Measurements from ENCODE around the gene CYB5R3. TPM values are rescaled to one million over a fixed set of nuclear protein-coding genes. Genes with fewer than 3 reads are reported as not detected.
"Not testable (repeated sequence)": the region's sequence is repeated elsewhere in the genome, so short reads cannot be mapped to it uniquely, and the experiment has no call there.

The CYB5R3 gene
- total and polyA plus RNA-seq, 10 donors = 37.3 to 134 (median 78.1) TPM

DNA sequence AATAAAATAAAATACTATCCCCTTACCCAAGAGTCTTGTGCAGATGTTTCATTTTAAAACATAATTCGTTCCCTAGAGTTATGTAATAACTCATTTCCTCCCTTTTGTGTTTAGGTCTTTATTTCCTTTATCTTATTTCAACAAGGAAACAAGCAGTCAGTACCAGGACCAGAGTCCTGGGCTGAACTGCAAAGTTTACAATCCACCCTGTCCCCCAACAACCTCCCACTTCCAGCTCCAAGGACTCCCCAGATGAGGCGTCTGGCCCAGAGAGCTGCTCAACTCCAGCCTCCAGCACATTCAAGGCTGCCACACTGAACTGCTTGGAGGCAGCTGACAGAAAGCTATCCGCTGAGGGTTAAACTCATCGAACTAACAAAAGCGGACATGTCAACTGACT lies 39.0 kb downstream of the CYB5R3 start:
- intact Hi-C loops (cut with DNase I; ENCODE audit: low total_unique reads) = no loop called here
- peaks cover 42 to 88% (median 72%) of the 10 kb centered on the region in 6 donors for H3K4me1 ChIP-seq
- H3K9me3 ChIP-seq = no peaks in the 10 kb centered on the region
- H3K27me3 ChIP-seq (replicated peaks in 1 of 7) = no peaks in the 10 kb centered on the region
- peak overlapping the region in 6 of 8 donors; percentile 32 to 74 (median 60) for H3K27ac ChIP-seq
- DNase-seq = no peak
- no peak overlapping the region for H3K4me3 ChIP-seq
- WGBS, 5 donors = 47 to 71% (median 53%) methylated on average over 5 of the region's 5 CpGs
- peaks cover 0 to 78% (median 10%) of the 10 kb centered on the region in 6 donors for H3K36me3 ChIP-seq
- TF ChIP-seq POLR2A (IDR thresholded peaks at IDR 0.05) (no peak), POLR2AphosphoS5 (IDR thresholded peaks at IDR 0.05) (peak in 1 of 3 donors; percentile 14)
- TF ChIP-seq, protein P1, sequence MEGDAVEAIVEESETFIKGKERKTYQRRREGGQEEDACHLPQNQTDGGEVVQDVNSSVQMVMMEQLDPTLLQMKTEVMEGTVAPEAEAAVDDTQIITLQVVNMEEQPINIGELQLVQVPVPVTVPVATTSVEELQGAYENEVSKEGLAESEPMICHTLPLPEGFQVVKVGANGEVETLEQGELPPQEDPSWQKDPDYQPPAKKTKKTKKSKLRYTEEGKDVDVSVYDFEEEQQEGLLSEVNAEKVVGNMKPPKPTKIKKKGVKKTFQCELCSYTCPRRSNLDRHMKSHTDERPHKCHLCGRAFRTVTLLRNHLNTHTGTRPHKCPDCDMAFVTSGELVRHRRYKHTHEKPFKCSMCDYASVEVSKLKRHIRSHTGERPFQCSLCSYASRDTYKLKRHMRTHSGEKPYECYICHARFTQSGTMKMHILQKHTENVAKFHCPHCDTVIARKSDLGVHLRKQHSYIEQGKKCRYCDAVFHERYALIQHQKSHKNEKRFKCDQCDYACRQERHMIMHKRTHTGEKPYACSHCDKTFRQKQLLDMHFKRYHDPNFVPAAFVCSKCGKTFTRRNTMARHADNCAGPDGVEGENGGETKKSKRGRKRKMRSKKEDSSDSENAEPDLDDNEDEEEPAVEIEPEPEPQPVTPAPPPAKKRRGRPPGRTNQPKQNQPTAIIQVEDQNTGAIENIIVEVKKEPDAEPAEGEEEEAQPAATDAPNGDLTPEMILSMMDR (IDR thresholded peaks at IDR 0.05 in 8 of 11, conservative IDR thresholded peaks at IDR 0.05 in 3 of 11) = no peak

DNA sequence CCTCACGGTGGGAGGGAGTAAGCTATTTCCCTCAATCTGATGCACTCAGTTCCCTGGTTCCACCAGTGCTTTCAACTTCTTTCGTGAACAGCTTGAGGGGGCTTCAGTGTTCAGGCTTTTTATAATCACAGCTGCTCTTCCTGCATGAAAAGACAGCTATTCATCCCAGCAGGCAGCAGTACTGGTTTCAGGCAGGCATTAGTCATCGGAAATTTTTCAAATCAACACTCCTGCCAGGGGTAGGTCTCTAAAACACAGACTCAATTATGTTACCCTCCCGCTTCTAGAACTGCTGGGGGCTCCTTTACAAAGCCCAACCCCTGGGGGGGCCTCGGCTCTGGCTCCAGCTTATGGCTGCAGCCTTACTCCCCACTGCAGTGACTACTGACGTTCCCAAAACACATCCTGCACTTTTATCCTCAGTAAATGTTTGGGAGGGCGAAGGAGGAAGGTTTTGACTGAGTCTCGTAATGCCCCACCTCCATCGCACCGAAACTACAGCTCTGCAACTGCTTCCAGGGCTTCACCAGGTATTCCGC lies 40.3 kb downstream of the CYB5R3 start:
- DNase-seq = no peak
- WGBS, 5 donors = 78 to 89% (median 82%) methylated on average over 10 to 11 of the region's 11 CpGs
- H3K36me3 ChIP-seq = peaks cover 0 to 91% (median 13%) of the 10 kb centered on the region in 6 donors

DNA sequence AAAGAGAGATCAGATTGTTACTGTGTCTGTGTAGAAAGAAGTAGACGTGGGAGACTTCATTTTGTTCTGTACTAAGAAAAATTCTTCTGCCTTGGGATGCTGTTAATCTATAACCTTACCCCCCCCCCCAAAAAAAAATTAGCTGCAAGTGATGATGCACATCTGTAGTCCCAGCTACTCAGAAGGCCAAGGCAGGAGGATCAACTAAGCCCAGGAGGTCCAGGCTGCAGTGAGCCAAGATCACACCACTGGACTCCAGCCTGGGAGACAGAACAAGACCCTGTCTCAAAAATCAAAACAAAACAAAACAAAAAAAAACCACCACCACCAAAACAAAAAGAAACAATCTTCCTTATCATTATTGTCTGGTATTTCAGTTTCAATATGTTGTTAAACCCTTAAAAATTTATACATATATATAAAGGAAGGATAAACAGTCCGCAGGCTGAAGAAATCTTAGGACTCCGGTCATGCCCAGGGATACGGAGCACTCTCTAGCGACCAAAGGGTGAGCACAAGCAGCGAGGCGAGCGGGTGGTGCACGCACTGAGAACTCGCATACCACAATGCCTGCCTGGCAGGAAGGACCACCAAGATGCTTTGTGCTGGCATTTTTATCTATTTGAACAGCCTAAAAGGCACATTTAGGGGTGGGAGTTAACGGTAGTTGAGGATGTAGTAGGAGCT lies 40.9 kb downstream of the CYB5R3 start:
- Histone ChIP-seq H3K4me1 (peaks cover 35 to 97% (median 74%) of the 10 kb centered on the region in 6 donors), H3K27me3 (replicated peaks in 1 of 7) (no peaks in the 10 kb centered on the region), H3K27ac (peak overlapping the region in 1 of 8 donors; percentile 69), H3K4me3 (no peak overlapping the region), H3K36me3 (peaks cover 0 to 97% (median 13%) of the 10 kb centered on the region in 6 donors), H3K9me3 (no peaks in the 10 kb centered on the region)
- intact Hi-C loops (cut with DNase I; ENCODE audit: low total_unique reads) = no loop called here
- TF ChIP-seq, protein P1 (IDR thresholded peaks at IDR 0.05 in 8 of 11, conservative IDR thresholded peaks at IDR 0.05 in 3 of 11) = no peak
- TF ChIP-seq POLR2AphosphoS5 (IDR thresholded peaks at IDR 0.05) = no peak
- no peak for TF ChIP-seq POLR2A (IDR thresholded peaks at IDR 0.05)
- no peak for DNase-seq
- WGBS, 5 donors = 86 to 91% (median 91%) methylated on average over 11 of the region's 11 CpGs

More for the DNA sequence above, 40.3 kb downstream of the CYB5R3 start:
- no peak for TF ChIP-seq POLR2A (IDR thresholded peaks at IDR 0.05)
- intact Hi-C loops (cut with DNase I; ENCODE audit: low total_unique reads) = no loop called here
- Histone ChIP-seq H3K27ac (peak overlapping the region in 2 of 8 donors; percentile 69 to 74), H3K4me3 (no peak overlapping the region), H3K4me1 (peaks cover 41 to 97% (median 80%) of the 10 kb centered on the region in 6 donors), H3K27me3 (replicated peaks in 1 of 7) (no peaks in the 10 kb centered on the region), H3K9me3 (no peaks in the 10 kb centered on the region)

DNA sequence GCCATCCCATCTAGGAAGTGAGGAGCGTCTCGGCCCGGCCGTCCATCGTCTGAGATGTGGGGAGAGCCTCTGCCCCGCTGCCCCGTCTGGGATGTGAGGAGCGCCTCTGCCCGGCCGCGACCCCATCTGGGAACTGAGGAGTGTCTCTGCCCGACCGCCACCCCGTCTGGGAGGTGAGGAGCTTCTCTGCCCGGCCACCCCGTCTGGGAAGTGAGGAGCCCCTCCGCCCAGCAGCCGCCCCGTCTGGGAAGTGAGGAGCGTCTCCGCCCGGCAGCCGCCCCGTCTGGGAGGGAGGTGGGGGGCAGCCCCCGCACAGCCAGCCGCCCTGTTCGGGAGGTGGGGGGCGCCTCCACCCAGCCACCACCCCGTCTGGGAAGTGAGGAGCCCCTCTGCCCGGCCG lies 41.6 kb downstream of the CYB5R3 start:
- H3K27me3 ChIP-seq (replicated peaks in 1 of 7); H3K4me3 ChIP-seq; intact Hi-C loops (cut with DNase I; ENCODE audit: low total_unique reads); H3K27ac ChIP-seq; H3K9me3 ChIP-seq; DNase-seq: not testable (repeated sequence)
- 94 to 96% (median 95%) methylated on average over 16 to 31 of the region's 31 CpGs for WGBS, 5 donors
- peaks cover 29 to 97% (median 70%) of the 10 kb centered on the region in 6 donors for H3K4me1 ChIP-seq
- H3K36me3 ChIP-seq = peaks cover 0 to 100% (median 17%) of the 10 kb centered on the region in 6 donors

DNA sequence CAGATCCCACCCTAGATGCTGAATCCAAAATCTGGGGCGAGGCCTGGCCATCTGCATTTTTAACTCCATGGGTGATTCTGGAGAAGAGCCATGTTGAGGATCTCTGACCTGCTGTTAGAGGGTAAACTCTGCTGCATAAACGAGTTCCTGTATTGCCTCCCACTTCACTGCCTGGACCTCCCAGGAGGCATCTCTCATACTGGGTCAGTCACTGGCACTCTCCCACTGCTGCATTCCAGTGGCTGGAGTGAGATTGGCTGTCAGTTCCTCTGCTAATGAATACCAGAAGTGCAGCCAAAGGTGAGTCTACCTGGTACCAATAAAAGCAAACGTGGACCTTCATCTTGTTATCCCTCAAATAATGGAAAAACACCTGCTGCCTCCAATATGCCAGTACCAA lies 44.8 kb downstream of the CYB5R3 start:
- intact Hi-C loops (cut with DNase I; ENCODE audit: low total_unique reads) = no loop called here
- Histone ChIP-seq H3K27me3 (replicated peaks in 1 of 7) (no peaks in the 10 kb centered on the region), H3K4me1 (peaks cover 6 to 84% (median 45%) of the 10 kb centered on the region in 6 donors), H3K27ac (no peak overlapping the region), H3K4me3 (no peak overlapping the region), H3K9me3 (no peaks in the 10 kb centered on the region), H3K36me3 (peaks cover 0 to 100% (median 44%) of the 10 kb centered on the region in 6 donors)
- WGBS, 5 donors = 66 to 87% (median 79%) methylated on average over 3 of the region's 3 CpGs
- no peak for DNase-seq
- no peak for TF ChIP-seq POLR2A (IDR thresholded peaks at IDR 0.05)
- TF ChIP-seq, protein P1 (IDR thresholded peaks at IDR 0.05 in 8 of 11, conservative IDR thresholded peaks at IDR 0.05 in 3 of 11) = no peak
- TF ChIP-seq POLR2AphosphoS5 (IDR thresholded peaks at IDR 0.05) = no peak
